Endothelial cell (in vitro differentiated cells): Measurements from ENCODE around the gene S100A10. TPM values are rescaled to one million over a fixed set of nuclear protein-coding genes. Genes with fewer than 3 reads are reported as not detected.

Experiments used
- DNase-seq: peaks from one replicate; pipeline ENCODE4 v3.0.0; 2021; ENCODE audit warnings: low spot score
- H3K27ac Mint-ChIP-seq: one replicate; pipeline ENCODE4 v1.8.0; 2021; ENCODE audit warnings: mixed read lengths, inconsistent platforms; ENCODE audit not compliant: unreplicated experiment
- H3K27me3 Mint-ChIP-seq: one replicate; pipeline ENCODE4 v1.8.0; 2021; ENCODE audit warnings: mild to moderate bottlenecking, moderate library complexity, mixed read lengths, inconsistent platforms; ENCODE audit not compliant: unreplicated experiment
- H3K36me3 Mint-ChIP-seq: one replicate; pipeline ENCODE4 v1.8.0; 2021; ENCODE audit warnings: mild to moderate bottlenecking, low read depth, mixed read lengths, inconsistent platforms; ENCODE audit not compliant: unreplicated experiment
- H3K4me1 Mint-ChIP-seq: one replicate; pipeline ENCODE4 v1.8.0; 2021; ENCODE audit warnings: mild to moderate bottlenecking, mixed read lengths, inconsistent platforms; ENCODE audit not compliant: unreplicated experiment
- H3K4me3 Mint-ChIP-seq: one replicate; pipeline ENCODE4 v1.8.0; 2021; ENCODE audit warnings: mild to moderate bottlenecking, mixed read lengths, inconsistent platforms; ENCODE audit not compliant: unreplicated experiment
- H3K9me3 Mint-ChIP-seq: one replicate; pipeline ENCODE4 v1.8.0; 2021; ENCODE audit warnings: mixed read lengths, inconsistent platforms; ENCODE audit not compliant: unreplicated experiment
- CTCF ChIP-seq: fragments of 200-600 bp; sonication (generic); IDR thresholded peaks from one replicate; pipeline ENCODE4 v1.5.0; 2021; ENCODE audit warnings: antibody characterized with exemption; ENCODE audit not compliant: unreplicated experiment
- total RNA-seq: library from RNA; stranded (reverse); fragmentation: NEBNext Ultra II Directional; extraction: Animal tissue kit (Norgen Biotek cat#: 25700); gene quantifications from one replicate; pipeline ENCODE4 v1.2.1, GENCODE V29; 2021; ENCODE audit not compliant: unreplicated experiment

Gene S100A10
- total RNA-seq, 1 donor from 2014 or later: 241 TPM

DNA sequence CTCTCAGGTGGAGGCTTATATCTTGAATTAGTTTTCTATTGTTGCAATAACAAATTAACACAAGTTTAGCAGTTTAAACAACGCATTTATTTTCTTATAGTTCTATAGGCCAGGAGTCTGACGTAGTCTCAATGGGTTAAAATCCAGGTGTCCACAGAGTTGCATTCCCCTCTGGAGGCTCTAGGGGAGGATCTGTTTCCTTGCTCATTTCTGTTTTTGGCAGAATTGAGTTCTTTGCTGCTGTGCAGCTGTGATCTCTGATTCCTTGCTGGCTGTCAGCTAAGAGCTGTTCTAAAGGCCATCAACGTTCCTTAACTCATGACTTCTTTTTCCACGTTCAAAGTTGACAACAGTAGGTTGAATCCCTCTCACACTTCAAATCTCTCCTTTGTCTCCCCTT, 31.8 kb downstream of the S100A10 start:
- H3K36me3 Mint-ChIP-seq: no peaks in the 10 kb centered on the region
- H3K4me1 Mint-ChIP-seq: peaks cover 35% of the 10 kb centered on the region
- H3K9me3 Mint-ChIP-seq: no peaks in the 10 kb centered on the region
- no peak for DNase-seq
- no peak overlapping the region for H3K4me3 Mint-ChIP-seq
- H3K27me3 Mint-ChIP-seq: no peaks in the 10 kb centered on the region
- no peak for TF ChIP-seq CTCF
- H3K27ac Mint-ChIP-seq: no peak overlapping the region

DNA sequence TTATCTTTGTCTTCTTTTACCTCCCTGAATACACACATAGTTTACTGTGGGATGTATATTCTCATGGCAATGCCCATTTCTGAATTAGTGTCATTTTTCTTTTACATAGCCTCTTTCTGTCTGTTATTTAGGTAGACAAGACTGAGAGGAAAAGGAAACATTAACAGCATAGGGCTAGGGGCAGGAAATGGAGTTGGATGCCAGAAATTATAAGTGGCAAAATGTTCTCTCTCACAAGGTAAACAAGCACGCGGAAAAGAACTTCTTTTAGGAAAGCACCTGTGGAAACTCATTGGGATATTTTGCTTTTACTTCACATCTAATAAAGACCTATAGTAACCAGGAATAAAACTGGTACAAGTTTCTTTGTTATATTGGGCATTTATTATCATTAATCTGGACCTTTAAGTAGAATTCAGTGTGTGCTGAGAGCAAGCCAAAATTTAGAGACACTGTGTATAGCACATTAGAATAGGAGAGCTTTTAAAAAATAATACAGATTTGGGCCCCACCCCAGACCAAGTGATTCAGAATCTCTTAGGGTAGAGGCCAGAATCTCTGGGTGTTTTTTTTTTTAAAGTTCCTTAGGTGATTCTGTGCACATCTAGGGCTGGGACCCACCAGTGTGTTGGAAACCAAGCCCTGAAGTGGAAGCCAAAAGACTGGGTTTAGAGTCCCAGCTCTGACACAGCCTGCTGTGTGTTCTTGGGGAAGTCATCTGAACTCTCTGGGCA, 32.7 kb downstream of the S100A10 start:
- DNase-seq: no peak
- Mint-ChIP-seq H3K4me1 (peaks cover 34% of the 10 kb centered on the region), H3K4me3 (no peak overlapping the region), H3K27ac (peak overlapping the region; percentile 75), H3K27me3 (no peaks in the 10 kb centered on the region), H3K9me3 (no peaks in the 10 kb centered on the region), H3K36me3 (no peaks in the 10 kb centered on the region)
- no peak for TF ChIP-seq CTCF

DNA sequence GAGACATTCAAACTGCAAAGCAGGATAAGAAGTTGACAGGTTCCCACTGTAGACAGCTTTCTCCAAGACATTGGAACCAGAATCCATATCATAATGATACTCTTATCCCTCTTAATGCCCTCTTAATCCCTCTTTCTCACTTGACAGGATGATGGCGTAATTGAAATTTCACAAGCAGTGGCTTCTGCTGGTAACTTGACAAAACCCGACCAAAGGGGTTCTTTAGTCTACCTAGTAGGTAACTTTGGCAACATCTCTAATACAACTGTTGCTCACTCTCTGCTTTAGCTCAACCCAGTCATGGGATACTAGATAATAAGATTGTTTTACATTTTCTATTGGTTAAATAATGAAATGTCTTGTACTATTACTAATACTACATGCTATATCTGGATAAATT, 34.7 kb downstream of the S100A10 start:
- H3K4me1 Mint-ChIP-seq: peaks cover 34% of the 10 kb centered on the region
- no peaks in the 10 kb centered on the region for H3K36me3 Mint-ChIP-seq
- H3K4me3 Mint-ChIP-seq: no peak overlapping the region
- no peak overlapping the region for H3K27ac Mint-ChIP-seq
- DNase-seq: no peak
- no peaks in the 10 kb centered on the region for H3K27me3 Mint-ChIP-seq
- no peaks in the 10 kb centered on the region for H3K9me3 Mint-ChIP-seq
- no peak for TF ChIP-seq CTCF

GRCh38 chr1:151956957-151957497, 36.6 kb downstream of the S100A10 start:
- Mint-ChIP-seq H3K27ac (no peak overlapping the region), H3K4me3 (no peak overlapping the region), H3K27me3 (no peaks in the 10 kb centered on the region), H3K4me1 (peaks cover 19% of the 10 kb centered on the region), H3K9me3 (no peaks in the 10 kb centered on the region), H3K36me3 (no peaks in the 10 kb centered on the region)
- TF ChIP-seq CTCF: no peak
- DNase-seq: no peak

DNA sequence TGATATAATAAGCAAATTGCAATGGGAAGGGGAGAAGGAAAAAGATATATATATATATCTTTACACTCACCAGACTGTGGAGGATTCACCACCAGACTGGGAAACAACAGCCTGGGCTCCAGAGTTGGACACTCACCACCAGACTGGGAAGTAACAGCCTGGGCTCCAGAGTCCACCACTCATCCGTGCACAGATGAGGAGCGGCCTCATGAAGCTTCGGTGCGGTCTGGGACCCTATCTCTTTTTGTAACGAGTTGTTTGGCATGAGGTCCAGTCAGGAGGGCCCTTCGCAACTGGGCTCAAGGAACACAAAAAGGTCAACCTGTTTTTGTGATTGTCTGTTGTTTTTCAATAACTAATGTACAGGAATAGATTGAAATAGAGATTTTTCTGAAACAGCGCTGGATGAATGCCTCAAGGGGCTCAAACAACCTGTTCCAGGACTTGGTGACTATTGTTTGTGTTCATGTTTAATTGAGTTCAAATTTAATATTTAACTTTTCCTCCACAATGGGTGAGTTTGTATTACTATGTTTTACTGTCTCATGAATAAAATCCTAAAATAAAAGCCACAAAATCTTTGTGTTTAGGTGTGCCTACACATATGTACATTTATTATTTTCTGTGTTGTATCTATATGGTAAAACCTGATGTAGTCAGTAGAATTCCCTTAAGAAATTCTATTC, 40.1 kb downstream of the S100A10 start:
- DNase-seq: no peak
- H3K27ac Mint-ChIP-seq: no peak overlapping the region
- H3K27me3 Mint-ChIP-seq: no peaks in the 10 kb centered on the region
- no peaks in the 10 kb centered on the region for H3K36me3 Mint-ChIP-seq
- TF ChIP-seq CTCF: no peak
- no peak overlapping the region for H3K4me3 Mint-ChIP-seq
- no peaks in the 10 kb centered on the region for H3K9me3 Mint-ChIP-seq
- H3K4me1 Mint-ChIP-seq: no peaks in the 10 kb centered on the region
